Choroid plexus epithelial cell (primary cell): Measurements from ENCODE around the gene CHMP5.
A peak's percentile ranks its signal among the peaks of the same experiment; 100 is the strongest.

ENCODE experiments used
- DNase-seq: peaks from one replicate; pipeline ENCODE4 v3.0.0-alpha.2; 2010; ENCODE audit warnings: low read depth
- H3K4me3 ChIP-seq: 2 replicates; pipeline ENCODE4 v1.5.1; 2011; ENCODE audit warnings: low read depth, mild to moderate bottlenecking, control low read depth, low read length, moderate library complexity
- CTCF ChIP-seq: conservative IDR thresholded peaks from 2 replicates; pipeline ENCODE4 v1.5.1; 2011; ENCODE audit warnings: low read depth, mild to moderate bottlenecking, control low read depth, inconsistent platforms, low read length, moderate library complexity

CHMP5 gene

GRCh38 chr9:33227008-33227398 lies 37.8 kb upstream of the CHMP5 start:
- H3K4me3 ChIP-seq, result no peak overlapping the region
- DNase-seq, result no peak
- TF ChIP-seq CTCF, result no peak

GRCh38 chr9:33227741-33228140 lies 37.1 kb upstream of the CHMP5 start:
- no peak overlapping the region for H3K4me3 ChIP-seq
- DNase-seq, result no peak
- no peak for TF ChIP-seq CTCF

GRCh38 chr9:33228606-33229005 lies 36.2 kb upstream of the CHMP5 start:
- no peak overlapping the region for H3K4me3 ChIP-seq
- TF ChIP-seq CTCF, result no peak
- no peak for DNase-seq

GRCh38 chr9:33229359-33230114 lies 35.3 kb upstream of the CHMP5 start:
- DNase-seq, result no peak
- no peak overlapping the region for H3K4me3 ChIP-seq
- TF ChIP-seq CTCF, result no peak

- no peak overlapping the region for H3K4me3 ChIP-seq
- TF ChIP-seq CTCF, result no peak
- peak; percentile 27 for DNase-seq
Observed at GRCh38 chr9:33230756-33231622, 33.9 kb upstream of the CHMP5 start.

- TF ChIP-seq CTCF, result no peak
- DNase-seq, result no peak
Observed at GRCh38 chr9:33231623-33231942, 33.3 kb upstream of the CHMP5 start.

More at GRCh38 chr9:33231623-33231942, 33.3 kb upstream of the CHMP5 start:
- H3K4me3 ChIP-seq, result no peak overlapping the region
